Measurements from ENCODE around the gene RHBDL1.

Gene RHBDL1

DNA sequence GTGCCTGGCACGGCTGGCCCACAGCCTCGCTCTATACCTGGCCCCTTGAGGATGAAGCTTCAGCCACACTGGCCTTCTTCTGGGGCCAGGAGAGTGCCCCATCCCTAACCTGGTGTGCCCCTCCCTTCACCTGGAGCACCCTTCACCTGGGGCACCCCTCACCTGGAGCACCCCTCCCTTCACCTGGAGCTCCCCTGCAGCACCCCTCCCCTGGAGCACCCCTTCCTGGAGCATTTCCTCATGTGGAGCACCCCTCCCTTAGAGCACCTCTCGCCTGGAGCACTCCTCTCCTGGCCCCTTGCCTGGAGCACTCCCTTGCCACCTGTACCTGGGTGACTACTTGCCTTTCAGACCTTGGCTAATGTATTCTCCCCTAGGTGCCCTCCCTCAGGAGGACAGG, 32.5 kb downstream of the RHBDL1 start:
- no peak for DNase-seq

- no peak for DNase-seq
Measured at GRCh38 chr16:708959-709358, 33.5 kb downstream of the RHBDL1 start.

GRCh38 chr16:709566-710499, 34.4 kb downstream of the RHBDL1 start:
- peak; percentile 37 for DNase-seq

DNA sequence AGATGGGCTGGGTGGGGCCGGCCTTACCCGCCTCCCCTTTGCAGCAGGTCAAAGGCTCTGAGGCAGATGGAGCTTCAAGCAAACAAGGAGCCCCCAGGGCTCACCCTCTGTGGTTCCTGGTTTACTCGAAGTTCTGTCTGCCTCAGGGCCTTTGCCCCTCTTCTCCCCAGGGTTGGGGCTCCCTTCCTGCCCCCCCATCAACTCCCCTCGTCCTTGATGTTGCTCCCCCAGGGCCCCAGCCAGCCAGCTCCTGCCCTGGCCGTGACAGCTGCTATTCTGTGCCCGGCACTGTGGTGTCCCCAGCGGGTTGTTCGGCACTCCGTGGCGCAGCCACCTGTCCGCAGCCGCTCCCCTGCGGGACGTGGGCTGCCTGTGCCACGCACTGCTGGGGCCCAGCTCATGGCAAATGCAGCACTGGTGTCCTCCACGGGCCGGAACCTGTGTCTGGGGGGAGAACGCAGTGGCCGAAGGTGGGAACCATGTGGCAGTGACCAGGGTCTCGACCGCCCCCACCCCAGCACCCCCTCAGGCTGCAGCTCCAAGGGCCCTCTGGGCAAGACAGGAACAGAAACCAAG, 35.1 kb downstream of the RHBDL1 start:
- no peak for DNase-seq

DNA sequence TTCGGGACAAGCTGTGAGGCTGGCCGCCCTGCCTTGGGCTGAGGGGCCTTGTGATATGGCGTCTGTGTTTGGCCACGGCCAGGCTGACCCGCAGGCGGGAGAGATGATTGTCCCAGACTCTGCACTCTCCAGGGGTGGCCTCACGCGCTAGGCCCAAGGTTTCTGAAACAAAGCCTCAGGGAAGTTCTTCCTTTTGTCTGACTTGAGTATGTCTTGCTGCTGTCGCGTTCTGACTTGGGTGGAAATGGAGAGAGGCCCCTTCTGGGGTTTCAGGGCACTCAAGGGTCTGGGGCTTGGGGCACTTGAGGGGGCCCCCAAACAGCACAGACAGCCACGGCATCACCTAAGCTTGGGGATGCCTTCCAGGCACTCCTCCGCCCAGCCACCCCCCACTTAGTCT, 35.6 kb downstream of the RHBDL1 start:
- no peak for DNase-seq

- peak; percentile 56 for DNase-seq
Measured at GRCh38 chr16:711548-712320, 36.3 kb downstream of the RHBDL1 start.

GRCh38 chr16:712740-713250, 37.3 kb downstream of the RHBDL1 start:
- peak; percentile 83 for DNase-seq

DNA sequence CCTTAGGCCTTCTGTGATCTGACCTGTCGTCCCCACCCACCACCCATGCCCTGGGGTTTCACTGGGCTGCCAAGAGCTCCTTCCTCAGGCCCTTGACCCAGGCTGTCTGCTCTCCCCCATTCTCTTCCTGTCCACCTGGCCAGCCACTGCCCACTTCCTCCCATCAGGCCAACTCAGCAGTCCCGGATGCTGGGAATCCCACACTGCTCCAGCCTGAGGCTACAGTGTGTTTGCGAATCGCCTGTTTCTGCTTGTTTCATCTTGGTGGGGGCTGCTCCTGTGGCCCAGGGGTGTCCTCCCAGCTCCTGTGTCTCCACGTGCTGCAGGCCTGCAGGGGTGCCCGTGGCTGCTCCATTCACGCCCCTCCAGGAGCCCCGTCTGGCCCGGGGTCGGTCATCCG, 38.6 kb downstream of the RHBDL1 start:
- no peak for DNase-seq

DNA sequence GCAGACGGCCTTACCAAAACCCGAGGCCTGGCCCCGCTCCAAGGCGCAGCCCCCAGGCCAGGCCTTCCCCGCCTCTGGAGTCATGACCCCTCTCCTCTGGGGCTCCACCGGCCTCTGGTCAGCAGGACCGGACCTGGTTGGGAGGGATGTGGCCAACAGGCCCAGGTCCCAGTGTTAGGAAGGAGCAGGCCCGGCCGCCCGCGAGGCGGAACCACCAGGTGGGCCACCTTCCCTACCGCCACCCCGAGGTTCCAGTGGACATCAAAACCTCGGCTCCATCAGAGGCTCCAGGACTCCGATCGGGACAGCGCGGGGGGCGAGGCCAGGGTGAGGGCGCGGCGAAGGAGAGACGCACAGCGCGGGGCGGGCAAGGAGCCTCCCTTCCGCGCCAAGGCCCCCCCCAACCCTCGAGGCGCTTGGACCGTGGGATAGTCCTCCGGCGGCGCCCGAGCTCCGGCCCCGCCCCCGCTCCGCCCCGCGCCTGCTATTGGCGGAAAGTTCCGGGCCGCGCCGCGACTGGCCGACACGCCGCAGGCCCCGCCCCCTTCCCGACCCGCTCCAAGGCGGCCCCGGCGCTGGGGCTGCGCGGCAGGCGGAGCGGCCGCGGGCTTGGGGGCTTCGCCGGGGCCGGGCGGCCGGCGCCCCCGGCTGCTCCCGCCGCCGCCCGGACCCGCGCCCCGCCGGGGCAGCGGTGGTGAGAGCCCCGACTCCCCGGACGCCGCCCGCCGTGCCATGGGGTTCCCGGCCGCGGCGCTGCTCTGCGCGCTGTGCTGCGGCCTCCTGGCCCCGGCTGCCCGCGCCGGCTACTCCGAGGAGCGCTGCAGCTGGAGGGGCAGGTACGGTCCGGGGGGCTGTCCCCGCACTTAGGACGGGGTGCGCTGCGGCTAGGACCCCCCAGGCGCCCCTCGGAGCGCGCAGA, 39.3 kb downstream of the RHBDL1 start, which contains the start of gene METRN:
Gene METRN, plus strand, starts transcription at position 561 of the 919 bp plus-strand sequence. Its CDS starts 172 bp downstream, at position 733.
- peak; percentile 73 for DNase-seq

- DNase-seq, result no peak
Measured at GRCh38 chr16:715477-716199, 40.2 kb downstream of the RHBDL1 start.

- no peak for DNase-seq
Measured at GRCh38 chr16:716200-716568, 40.7 kb downstream of the RHBDL1 start.

DNA sequence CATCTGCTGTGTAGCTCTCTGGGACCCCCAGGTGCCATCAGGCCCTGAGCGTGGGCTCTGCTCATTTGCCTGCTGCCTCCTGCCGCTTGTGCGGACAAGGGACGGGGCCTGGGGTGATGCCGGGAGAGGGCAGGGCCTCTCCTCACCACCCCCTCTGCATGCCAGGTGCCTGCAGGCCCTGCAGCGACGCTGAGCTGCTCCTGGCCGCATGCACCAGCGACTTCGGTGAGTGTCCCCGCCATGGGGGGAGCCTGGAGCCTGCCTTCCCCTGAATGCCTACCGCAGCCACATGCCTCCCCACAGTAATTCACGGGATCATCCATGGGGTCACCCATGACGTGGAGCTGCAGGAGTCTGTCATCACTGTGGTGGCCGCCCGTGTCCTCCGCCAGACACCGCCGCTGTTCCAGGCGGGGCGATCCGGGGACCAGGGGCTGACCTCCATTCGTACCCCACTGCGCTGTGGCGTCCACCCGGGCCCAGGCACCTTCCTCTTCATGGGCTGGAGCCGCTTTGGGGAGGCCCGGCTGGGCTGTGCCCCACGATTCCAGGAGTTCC, 41.4 kb downstream of the RHBDL1 start:
- DNase-seq, result no peak

GRCh38 chr16:717450-718245, 42.2 kb downstream of the RHBDL1 start:
- DNase-seq, result no peak

GRCh38 chr16:718389-718788, 42.9 kb downstream of the RHBDL1 start:
- DNase-seq, result no peak

- no peak for DNase-seq
Measured at GRCh38 chr16:718922-719321, 43.5 kb downstream of the RHBDL1 start.

DNA sequence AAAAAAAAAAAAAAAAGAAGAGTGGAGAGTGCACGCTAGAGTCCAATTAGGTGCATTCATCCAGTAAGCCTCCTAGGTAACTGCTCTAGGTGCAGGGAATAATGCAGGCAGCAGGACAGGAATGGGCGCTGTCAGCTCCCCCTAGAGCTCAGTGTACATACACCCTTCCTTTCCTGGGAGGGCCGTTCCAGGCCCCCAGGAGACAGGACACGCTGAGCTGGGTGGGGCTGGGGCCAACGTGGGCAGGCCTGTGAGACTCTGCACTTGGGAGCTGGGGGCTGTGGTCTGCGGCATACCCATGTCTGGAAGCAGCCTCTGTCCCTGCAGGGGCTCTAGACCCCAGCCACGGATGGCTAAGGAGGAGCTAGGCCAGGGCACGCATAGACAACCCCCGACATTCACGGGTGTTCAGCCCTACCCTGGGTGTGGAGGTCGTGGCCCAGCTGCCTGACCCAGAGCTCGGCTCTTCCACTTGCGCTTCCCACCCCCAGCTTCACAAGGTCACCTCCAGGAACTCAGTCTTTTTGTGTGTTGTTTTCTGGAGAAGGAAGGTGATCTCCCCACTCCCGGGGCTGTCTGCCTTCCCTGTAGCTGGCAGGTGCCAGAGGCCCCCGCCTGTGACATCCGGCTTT, 44.5 kb downstream of the RHBDL1 start:
- no peak for DNase-seq

DNA sequence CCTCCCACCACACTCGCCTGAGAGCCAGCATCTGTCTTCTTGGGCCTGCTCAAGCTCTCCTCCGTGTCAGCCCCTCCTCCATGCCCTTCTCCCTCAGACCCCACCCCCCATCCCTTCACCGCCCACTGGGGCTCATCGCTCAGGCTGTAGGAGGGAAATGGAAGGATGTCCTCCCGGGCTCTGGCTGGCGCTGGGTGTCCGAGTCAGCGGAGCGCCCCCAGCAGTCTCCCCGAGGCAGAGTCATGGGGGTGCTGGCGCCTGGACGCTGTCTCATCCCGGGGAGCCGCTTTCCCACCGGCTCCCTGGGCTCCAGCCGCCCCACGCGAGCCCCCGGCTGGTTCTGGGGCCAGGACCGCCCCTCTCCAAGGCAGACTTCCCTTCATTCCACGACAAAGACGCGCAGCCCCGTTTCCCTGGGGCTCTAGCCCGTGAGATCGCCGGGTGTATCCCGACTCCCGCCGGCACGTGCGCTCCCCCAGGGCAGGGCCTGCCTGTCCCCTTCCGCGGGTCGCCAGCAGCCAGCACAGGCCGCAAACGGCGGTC, 45.0 kb downstream of the RHBDL1 start:
- DNase-seq, result peak; percentile 47

GRCh38 chr16:720990-721764, 45.7 kb downstream of the RHBDL1 start, which contains the start of gene ANTKMT:
Gene ANTKMT (plus strand): TSS chr16:721146. CDS start chr16:721275, 129 bp downstream.
- peak; percentile 46 for DNase-seq
